ENCODE measurements around the gene MLKL.

GRCh38 chr16:74650966-74651567, 49.6 kb downstream of the MLKL start:
- TF ChIP-seq EZH2phosphoT487 (IDR thresholded peaks at IDR 0.05; ENCODE audit: insufficient read depth, low read depth) (no peak), EZH2 (IDR thresholded peaks at IDR 0.05; ENCODE audit: insufficient read depth, poor library complexity, severe bottlenecking) (no peak)

Data from GM23248 (cell line).